Upper lobe of right lung (tissue), 1 donor: Measurements from ENCODE around the gene SFRP4. TPM values are rescaled to one million over a fixed set of nuclear protein-coding genes. Genes with fewer than 3 reads are reported as not detected.

Experiments
- ATAC-seq: fragments of 200-7000 bp; cut with Tn5 transposase; one replicate; pipeline ENCODE4 v1.9.1; 2020; ENCODE audit warnings: mild to moderate bottlenecking, moderate library complexity
- DNase-seq: peaks from one replicate; pipeline ENCODE4 v3.0.0-alpha.2; 2020
- H3K27ac ChIP-seq: fragments of 200-600 bp; one replicate; pipeline ENCODE4 v1.8.0; 2022
- H3K27me3 ChIP-seq: fragments of 200-600 bp; one replicate; pipeline ENCODE4 v1.8.0; 2022; ENCODE audit warnings: mild to moderate bottlenecking
- H3K36me3 ChIP-seq: fragments of 200-600 bp; one replicate; pipeline ENCODE4 v1.8.0; 2022
- H3K4me1 ChIP-seq: fragments of 200-600 bp; one replicate; pipeline ENCODE4 v1.8.0; 2022
- H3K4me3 ChIP-seq: fragments of 200-600 bp; one replicate; pipeline ENCODE4 v1.8.0; 2022; ENCODE audit warnings: mild to moderate bottlenecking
- H3K9me3 ChIP-seq: fragments of 200-600 bp; one replicate; pipeline ENCODE4 v1.8.0; 2022
- intact Hi-C: fragments of 100-400 bp; cut with DNase I; formaldehyde crosslinking; loops from one replicate; pipeline ENCODE4 v1.11.0; 2022
- total RNA-seq: library from RNA; stranded (reverse); fragmentation: NEBNext Ultra II Directional; extraction: Animal tissue kit (Norgen Biotek cat#: 25700); gene quantifications from one replicate; pipeline ENCODE4 v1.2.1, GENCODE V29; 2021
- TF ChIP-seq, protein P1 (sequence below): fragments of 200-600 bp; IDR thresholded peaks from one replicate; pipeline ENCODE4 v1.8.0; 2022; ENCODE audit warnings: antibody characterized with exemption
- donor health status: DM: no; HTN: yes; CAD: no; lungs with severe emphysema.

The SFRP4 gene
- total RNA-seq, 1 donor from 2014 or later = 6.7 TPM

DNA sequence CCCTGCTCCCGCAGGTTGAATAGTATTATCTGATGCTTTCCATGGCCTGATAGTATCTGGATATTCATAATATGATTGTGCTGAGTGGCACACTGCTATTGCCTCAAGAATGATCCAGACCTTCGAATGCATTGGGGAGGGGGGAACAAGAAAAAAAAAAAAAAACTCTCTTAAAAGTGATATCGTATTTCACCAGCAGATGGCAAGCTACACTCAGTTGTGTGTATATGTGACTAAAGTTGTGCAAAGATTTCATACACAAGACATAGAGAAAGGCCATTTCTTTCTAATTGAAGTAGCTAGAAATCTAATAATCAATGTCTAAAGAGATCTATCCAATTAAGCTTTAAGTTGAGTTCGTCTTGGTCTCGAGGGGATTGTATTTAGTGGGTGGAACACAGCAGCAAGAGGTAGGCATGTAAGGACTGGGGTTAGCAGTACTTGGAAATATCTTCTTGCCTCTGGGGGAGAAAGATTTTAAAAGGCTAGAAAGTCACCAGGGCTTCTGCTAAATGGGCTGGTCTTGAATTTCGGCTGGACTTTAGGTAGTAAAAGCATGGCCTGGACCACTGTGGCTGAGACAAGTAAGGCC, 15.3 kb downstream of the SFRP4 start:
- ATAC-seq = peak; percentile 75

DNA sequence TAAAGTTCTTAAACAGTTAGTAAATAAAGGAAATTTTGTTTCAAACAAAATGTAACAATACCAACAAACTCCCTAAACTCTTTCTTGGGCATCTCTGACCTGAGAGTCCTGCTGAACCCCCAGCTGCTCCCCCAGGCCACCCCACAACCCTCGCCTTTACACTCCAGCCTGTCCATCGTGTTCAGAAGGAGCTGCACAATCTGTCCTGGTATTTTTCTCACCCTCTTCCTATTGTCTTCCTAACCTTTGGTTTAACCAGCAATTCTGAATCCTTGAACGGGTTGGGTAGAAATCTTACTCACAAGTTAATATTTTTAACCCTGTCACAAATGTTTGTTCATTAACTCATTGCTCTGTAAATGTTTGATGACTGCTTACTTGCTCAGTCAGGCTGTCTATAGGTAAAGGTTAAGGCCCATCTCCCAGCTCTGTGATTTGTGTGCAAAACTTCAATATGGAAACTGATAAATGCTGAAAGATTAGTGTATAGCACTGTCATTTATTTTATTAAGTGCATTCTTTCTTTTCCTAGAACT, 16.8 kb downstream of the SFRP4 start:
- intact Hi-C loops = no loop called here
- ATAC-seq (no peak), DNase-seq (no peak)
- H3K27me3 ChIP-seq = no peaks in the 10 kb centered on the region
- no peak overlapping the region for H3K27ac ChIP-seq
- no peaks in the 10 kb centered on the region for H3K9me3 ChIP-seq
- peaks cover 9% of the 10 kb centered on the region for H3K4me1 ChIP-seq
- TF ChIP-seq, protein P1, sequence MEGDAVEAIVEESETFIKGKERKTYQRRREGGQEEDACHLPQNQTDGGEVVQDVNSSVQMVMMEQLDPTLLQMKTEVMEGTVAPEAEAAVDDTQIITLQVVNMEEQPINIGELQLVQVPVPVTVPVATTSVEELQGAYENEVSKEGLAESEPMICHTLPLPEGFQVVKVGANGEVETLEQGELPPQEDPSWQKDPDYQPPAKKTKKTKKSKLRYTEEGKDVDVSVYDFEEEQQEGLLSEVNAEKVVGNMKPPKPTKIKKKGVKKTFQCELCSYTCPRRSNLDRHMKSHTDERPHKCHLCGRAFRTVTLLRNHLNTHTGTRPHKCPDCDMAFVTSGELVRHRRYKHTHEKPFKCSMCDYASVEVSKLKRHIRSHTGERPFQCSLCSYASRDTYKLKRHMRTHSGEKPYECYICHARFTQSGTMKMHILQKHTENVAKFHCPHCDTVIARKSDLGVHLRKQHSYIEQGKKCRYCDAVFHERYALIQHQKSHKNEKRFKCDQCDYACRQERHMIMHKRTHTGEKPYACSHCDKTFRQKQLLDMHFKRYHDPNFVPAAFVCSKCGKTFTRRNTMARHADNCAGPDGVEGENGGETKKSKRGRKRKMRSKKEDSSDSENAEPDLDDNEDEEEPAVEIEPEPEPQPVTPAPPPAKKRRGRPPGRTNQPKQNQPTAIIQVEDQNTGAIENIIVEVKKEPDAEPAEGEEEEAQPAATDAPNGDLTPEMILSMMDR = no peak
- no peak overlapping the region for H3K4me3 ChIP-seq
- no peaks in the 10 kb centered on the region for H3K36me3 ChIP-seq

More for the DNA sequence above, 15.3 kb downstream of the SFRP4 start:
- intact Hi-C loops = no loop called here
- TF ChIP-seq, protein P1 = peak; percentile 56
- H3K27me3 ChIP-seq = no peaks in the 10 kb centered on the region
- H3K4me1 ChIP-seq = peaks cover 9% of the 10 kb centered on the region
- H3K4me3 ChIP-seq = no peak overlapping the region
- H3K27ac ChIP-seq = no peak overlapping the region
- DNase-seq = no peak
- H3K9me3 ChIP-seq = no peaks in the 10 kb centered on the region
- H3K36me3 ChIP-seq = no peaks in the 10 kb centered on the region

DNA sequence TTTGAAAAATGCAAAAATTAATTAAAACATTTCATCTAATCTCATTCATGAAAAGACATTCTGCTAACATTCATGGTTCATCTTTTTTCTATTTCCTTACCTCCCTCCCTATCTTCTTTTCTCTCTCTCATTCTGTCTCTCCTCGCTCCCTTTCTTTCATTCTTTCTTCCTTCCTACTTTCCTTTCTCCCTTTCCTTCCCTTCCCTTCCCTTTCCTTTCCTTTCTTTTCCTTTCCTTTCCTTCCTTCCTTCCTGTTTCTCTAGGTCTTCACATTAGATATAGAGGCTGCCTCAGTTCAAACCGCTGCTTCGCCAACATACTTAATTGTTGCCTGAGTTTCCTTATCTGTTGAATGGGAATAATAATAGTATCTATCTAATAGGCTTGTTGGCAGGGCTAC, 21.9 kb downstream of the SFRP4 start:
- H3K4me3 ChIP-seq = no peak overlapping the region
- H3K27ac ChIP-seq = no peak overlapping the region
- H3K9me3 ChIP-seq = no peaks in the 10 kb centered on the region
- no peaks in the 10 kb centered on the region for H3K36me3 ChIP-seq
- no peak for ATAC-seq
- no peaks in the 10 kb centered on the region for H3K27me3 ChIP-seq
- TF ChIP-seq, protein P1 = no peak
- no peak for DNase-seq
- intact Hi-C loops = no loop called here
- no peaks in the 10 kb centered on the region for H3K4me1 ChIP-seq

DNA sequence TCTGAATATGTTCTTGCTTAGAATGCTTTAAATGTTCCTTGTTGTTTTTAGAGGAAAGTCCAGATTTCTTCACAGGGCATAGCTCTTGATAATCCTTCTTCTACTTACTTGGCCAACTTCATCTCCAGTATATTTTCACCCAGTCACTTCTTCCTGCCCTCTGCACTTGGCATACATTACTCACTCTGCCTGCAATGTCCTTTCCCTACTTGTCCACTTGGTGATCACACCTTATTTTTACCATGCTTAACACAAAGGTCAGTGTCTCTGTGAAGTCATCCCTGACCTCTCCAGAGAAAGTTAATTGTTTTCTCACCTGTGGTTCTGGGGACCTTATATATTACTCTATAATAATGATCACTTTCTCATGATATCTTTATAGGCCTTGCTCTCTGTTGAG, 23.3 kb downstream of the SFRP4 start:
- no peak overlapping the region for H3K4me3 ChIP-seq
- DNase-seq = no peak
- no peak for ATAC-seq
- H3K27me3 ChIP-seq = no peaks in the 10 kb centered on the region
- no peak overlapping the region for H3K27ac ChIP-seq
- TF ChIP-seq, protein P1 = no peak
- H3K9me3 ChIP-seq = no peaks in the 10 kb centered on the region
- intact Hi-C loops = no loop called here
- H3K36me3 ChIP-seq = no peaks in the 10 kb centered on the region
- H3K4me1 ChIP-seq = no peaks in the 10 kb centered on the region

DNA sequence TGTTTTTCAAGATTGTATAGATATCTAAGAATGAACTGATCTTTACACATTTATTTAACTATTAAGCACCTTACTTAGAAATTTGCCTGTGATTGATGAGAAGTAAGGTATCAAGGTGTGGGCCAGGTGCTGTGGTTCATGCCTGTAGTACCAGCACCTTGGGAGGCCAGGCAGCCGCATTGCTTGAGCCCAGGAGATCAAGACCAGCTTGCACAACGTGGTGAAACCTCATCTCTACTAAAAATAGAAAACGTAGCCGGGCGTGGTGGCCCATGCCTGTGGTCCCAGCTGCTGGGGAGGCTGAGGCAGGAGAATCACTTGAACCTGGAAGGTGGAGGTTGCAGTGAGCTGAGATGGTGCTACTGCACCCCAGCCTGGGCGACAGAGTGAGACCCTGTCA, 34.5 kb downstream of the SFRP4 start:
- Histone ChIP-seq H3K4me1 (no peaks in the 10 kb centered on the region), H3K36me3 (no peaks in the 10 kb centered on the region), H3K4me3 (no peak overlapping the region), H3K9me3 (no peaks in the 10 kb centered on the region), H3K27ac (no peak overlapping the region), H3K27me3 (no peaks in the 10 kb centered on the region)
- DNase-seq = no peak
- TF ChIP-seq, protein P1 = no peak
- intact Hi-C loops = no loop called here
- no peak for ATAC-seq

Other genes with a start within 250 kb of the SFRP4 start
- 4.0 TPM for gene GPR141, start 233.1 kb downstream of the SFRP4 start, total RNA-seq
- 2.1 TPM for gene NME8, start 68.2 kb downstream of the SFRP4 start, total RNA-seq
- gene EPDR1, start 3.8 kb upstream of the SFRP4 start, total RNA-seq = 70.3 TPM